Measurements from ENCODE around the gene ZC3H7B.
"Not testable (repeated sequence)": the region's sequence is repeated elsewhere in the genome, so short reads cannot be mapped to it uniquely, and the experiment has no call there.

Gene ZC3H7B

GRCh38 chr22:41285820-41286638 lies 15.3 kb upstream of the ZC3H7B start, which contains the start of gene RANGAP1:
Gene RANGAP1, minus strand, starts transcription at chr22:41286187. Its CDS starts 5,143 bp downstream, at chr22:41281044.
- DNase-seq: peak; percentile 95

GRCh38 chr22:41286639-41287091 lies 14.7 kb upstream of the ZC3H7B start:
- DNase-seq: no peak

GRCh38 chr22:41288245-41288946 lies 12.9 kb upstream of the ZC3H7B start:
- DNase-seq: no peak

- DNase-seq: no peak
These were observed 11.7 kb upstream of the ZC3H7B start for GRCh38 chr22:41289671-41290070.

- no peak for DNase-seq
These were observed 10.8 kb upstream of the ZC3H7B start for GRCh38 chr22:41290262-41291221.

GRCh38 chr22:41294816-41295215 lies 6.5 kb upstream of the ZC3H7B start:
- not testable (repeated sequence) for DNase-seq

- DNase-seq: no peak
These were observed 4.3 kb upstream of the ZC3H7B start for GRCh38 chr22:41296826-41297667.

- DNase-seq: no peak
These were observed 664 bp upstream of the ZC3H7B start for GRCh38 chr22:41300661-41301060.

GRCh38 chr22:41302021-41302767 lies 869 bp downstream of the ZC3H7B start:
- DNase-seq: no peak

- DNase-seq: no peak
These were observed 1.5 kb downstream of the ZC3H7B start for GRCh38 chr22:41302811-41303210.

GRCh38 chr22:41305646-41306045 lies 4.3 kb downstream of the ZC3H7B start:
- no peak for DNase-seq

GRCh38 chr22:41308054-41308453 lies 6.7 kb downstream of the ZC3H7B start:
- DNase-seq: no peak

- DNase-seq: no peak
These were observed 7.2 kb downstream of the ZC3H7B start for GRCh38 chr22:41308544-41308947.

- DNase-seq: no peak
These were observed 9.0 kb downstream of the ZC3H7B start for GRCh38 chr22:41310336-41310735.

- no peak for DNase-seq
These were observed 10.2 kb downstream of the ZC3H7B start for GRCh38 chr22:41311487-41311886.

- no peak for DNase-seq
These were observed 13.5 kb downstream of the ZC3H7B start for GRCh38 chr22:41314821-41315220.

GRCh38 chr22:41315586-41315985 lies 14.3 kb downstream of the ZC3H7B start:
- no peak for DNase-seq

- no peak for DNase-seq
These were observed 19.3 kb downstream of the ZC3H7B start for GRCh38 chr22:41320416-41321240.

GRCh38 chr22:41324821-41325528 lies 23.6 kb downstream of the ZC3H7B start:
- DNase-seq: no peak

- no peak for DNase-seq
These were observed 25.8 kb downstream of the ZC3H7B start for GRCh38 chr22:41327124-41327523.
